GM21360 (cell line): ENCODE data around the gene TBC1D32.

ENCODE experiments used
- ATAC-seq: cut with Tn5 transposase; IDR thresholded peaks from one replicate; pipeline ENCODE4 v1.9.1; 2021; ENCODE audit warnings: mild to moderate bottlenecking, moderate library complexity; ENCODE audit not compliant: unreplicated experiment

Gene TBC1D32

DNA sequence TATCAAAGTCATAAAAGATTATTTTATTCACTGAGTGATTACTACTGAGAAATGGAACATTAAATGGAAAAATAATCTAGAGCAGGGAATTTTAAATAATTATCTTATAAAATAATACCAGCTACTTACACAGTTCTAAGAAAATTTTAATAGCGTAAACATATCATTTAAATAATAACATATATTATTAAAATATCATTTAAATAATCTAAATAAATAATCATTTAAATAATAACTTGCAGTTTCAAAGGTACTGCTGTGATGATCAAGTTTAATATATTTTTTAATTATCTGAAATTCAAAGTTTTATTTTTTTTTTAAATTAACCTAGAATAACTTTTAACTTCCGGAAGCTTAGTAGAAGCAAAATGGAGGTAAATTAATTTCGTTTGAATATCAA lies 301.2 kb downstream of the TBC1D32 start:
- ATAC-seq, result no peak

GRCh38 chr6:121032268-121033006 lies 301.8 kb downstream of the TBC1D32 start:
- no peak for ATAC-seq
